CD14-positive monocyte (primary cell): Measurements from ENCODE around the gene CFAP299. TPM values are rescaled to one million over a fixed set of nuclear protein-coding genes. Genes with fewer than 3 reads are reported as not detected.

Source experiments
- DNase-seq, 3 donors: peaks; one replicate each; pipeline ENCODE4 v3.0.0-alpha.2; 2011 to 2022
- H2AFZ ChIP-seq: 2 replicates; pipeline ENCODE4 v1.6.0; 2012; ENCODE audit warnings: mild to moderate bottlenecking, low read depth, low read length, inconsistent platforms; ENCODE audit not compliant: insufficient read depth, poor library complexity, severe bottlenecking
- H3K27ac ChIP-seq, 2 donors: 1 replicate in 1 of 2; 2 replicates in 1 of 2; pipeline ENCODE4 v1.5.1; 2012 to 2013; ENCODE audit warnings: low read length in 2 of 2, control low read depth in 1 of 2, inconsistent platforms in 1 of 2, low read depth in 1 of 2, mild to moderate bottlenecking in 1 of 2
- H3K27me3 ChIP-seq, 2 donors: one replicate each; pipeline versions ENCODE4 v1.6.0 to v1.6.1; 2011 to 2013; ENCODE audit warnings: low read length in 2 of 2; ENCODE audit not compliant: control insufficient read depth in 2 of 2, insufficient read depth in 2 of 2
- H3K36me3 ChIP-seq, 2 donors: replicated peaks in 1 of 2; 1 replicate in 1 of 2; 2 replicates in 1 of 2; pipeline versions ENCODE4 v1.5.1 to v1.6.1; 2012 to 2013; ENCODE audit warnings: low read length in 2 of 2, control low read depth in 1 of 2, inconsistent platforms in 1 of 2, mild to moderate bottlenecking in 1 of 2; ENCODE audit not compliant: insufficient read depth in 2 of 2, control insufficient read depth in 1 of 2
- H3K4me1 ChIP-seq, 2 donors: 1 replicate in 1 of 2; 2 replicates in 1 of 2; pipeline versions ENCODE4 v1.5.1 to v1.6.1; 2012 to 2013; ENCODE audit warnings: low read length in 2 of 2, control low read depth in 1 of 2, inconsistent platforms in 1 of 2, mild to moderate bottlenecking in 1 of 2, moderate library complexity in 1 of 2; ENCODE audit not compliant: insufficient read depth in 2 of 2, control insufficient read depth in 1 of 2
- H3K4me2 ChIP-seq: replicated peaks from 2 replicates; pipeline ENCODE3; 2012; ENCODE audit warnings: low read length, moderate library complexity, mild to moderate bottlenecking; ENCODE audit not compliant: poor library complexity, severe bottlenecking; ENCODE audit errors: extremely low read depth
- H3K4me3 ChIP-seq, 3 experiments: fragments of 200-600 bp in 1 of 3; sonication (generic) in 1 of 3; replicated peaks in 1 of 3; 1 replicate in 2 of 3; 2 replicates in 1 of 3; pipeline ENCODE4 v1.5.1; 2011 to 2013; ENCODE audit warnings: low read length in 3 of 3, mild to moderate bottlenecking in 3 of 3, control low read depth in 2 of 3, low read depth in 2 of 3, inconsistent platforms in 1 of 3, moderate library complexity in 1 of 3
- H3K79me2 ChIP-seq: 2 replicates; pipeline ENCODE4 v1.6.0; 2012; ENCODE audit warnings: mild to moderate bottlenecking, control low read depth, inconsistent platforms, low read length, moderate library complexity; ENCODE audit not compliant: insufficient read depth
- H3K9ac ChIP-seq: 2 replicates; pipeline ENCODE4 v1.6.0; 2017; ENCODE audit warnings: low read length, mild to moderate bottlenecking; ENCODE audit not compliant: insufficient read depth, poor library complexity, severe bottlenecking
- H3K9me3 ChIP-seq, 2 donors: replicated peaks in 1 of 2; 1 replicate in 1 of 2; 2 replicates in 1 of 2; pipeline versions ENCODE4 v1.5.1 to v1.6.1; 2012 to 2013; ENCODE audit warnings: low read length in 2 of 2, control low read depth in 1 of 2; ENCODE audit not compliant: control insufficient read depth in 1 of 2, insufficient read depth in 1 of 2
- H4K20me1 ChIP-seq: 2 replicates; pipeline ENCODE4 v1.6.0; 2012; ENCODE audit warnings: mild to moderate bottlenecking, low read length, control low read depth, moderate library complexity; ENCODE audit not compliant: insufficient read depth
- H3K27ac Mint-ChIP-seq, 7 donors: one replicate each; pipeline ENCODE4 v1.8.0; 2020; ENCODE audit warnings: mild to moderate bottlenecking in 7 of 7, mixed read lengths in 7 of 7, moderate library complexity in 6 of 7, inconsistent platforms in 2 of 7
- H3K27me3 Mint-ChIP-seq, 3 donors: one replicate each; pipeline ENCODE4 v1.8.0; 2021 to 2022; ENCODE audit warnings: low read depth in 3 of 3, mild to moderate bottlenecking in 3 of 3, mixed read lengths in 3 of 3, moderate library complexity in 3 of 3, inconsistent platforms in 1 of 3
- H3K36me3 Mint-ChIP-seq, 2 donors: one replicate each; pipeline ENCODE4 v1.8.0; 2020; ENCODE audit warnings: mixed read lengths in 2 of 2, inconsistent platforms in 1 of 2, mild to moderate bottlenecking in 1 of 2
- H3K4me1 Mint-ChIP-seq: one replicate; pipeline ENCODE4 v1.8.0; 2020; ENCODE audit warnings: mild to moderate bottlenecking, mixed read lengths
- H3K4me3 Mint-ChIP-seq, 2 donors: one replicate each; pipeline ENCODE4 v1.8.0; 2020; ENCODE audit warnings: mild to moderate bottlenecking in 2 of 2, mixed read lengths in 2 of 2, moderate library complexity in 1 of 2
- H3K9me3 Mint-ChIP-seq, 7 donors: one replicate each; pipeline ENCODE4 v1.8.0; 2020 to 2022; ENCODE audit warnings: mixed read lengths in 7 of 7, mild to moderate bottlenecking in 6 of 7, moderate library complexity in 6 of 7, inconsistent platforms in 2 of 7
- CTCF ChIP-seq: fragments of 200-600 bp; IDR thresholded peaks from one replicate; pipeline ENCODE4 v1.8.0; 2022; ENCODE audit warnings: antibody characterized with exemption, mild to moderate bottlenecking
- WGBS: methylation state at CpG from one replicate; pipeline ENCODE4 v1.1.5; 2013; ENCODE audit warnings: missing lambda C conversion rate; ENCODE audit not compliant: insufficient coverage; 5-methylcytosine and 5-hydroxymethylcytosine counted together
- intact Hi-C, 2 donors: fragments of 100-400 bp; cut with micrococcal nuclease; formaldehyde crosslinking; loops; one replicate each; pipeline versions ENCODE4 v1.15.0 to v1.15.1; 2023
- polyA plus RNA-seq, 3 donors: library from polyadenylated mRNA; depleted of rRNA in 1 of 3; unstranded in 2 of 3; stranded (reverse) in 1 of 3; fragments of 300-500 nt in 2 of 3; fragments of >200 nt in 1 of 3; fragmentation: Illumina TruSeq in 2 of 3; gene quantifications; 1 replicate in 2 of 3; 2 replicates in 1 of 3; pipeline ENCODE4 v1.2.3, GENCODE V29; 2012 to 2021

Gene CFAP299
- polyA plus RNA-seq, 3 donors, result not detected

GRCh38 chr4:80610845-80611677, 275.5 kb downstream of the CFAP299 start:
- H3K4me2 ChIP-seq, result no peak overlapping the region
- DNase-seq, result no peak
- H3K9me3 Mint-ChIP-seq, result peaks cover 0 to 2% (median 0%) of the 10 kb centered on the region in 7 donors
- no peak overlapping the region for H3K4me3 Mint-ChIP-seq
- no peak overlapping the region for H3K9ac ChIP-seq
- H3K27ac ChIP-seq, result no peak overlapping the region
- no peaks in the 10 kb centered on the region for H4K20me1 ChIP-seq
- TF ChIP-seq CTCF, result no peak
- no peak overlapping the region for H3K27ac Mint-ChIP-seq
- no peaks in the 10 kb centered on the region for H3K36me3 Mint-ChIP-seq
- H3K4me3 ChIP-seq, result no peak overlapping the region
- no peaks in the 10 kb centered on the region for H3K4me1 ChIP-seq
- H3K79me2 ChIP-seq, result no peaks in the 10 kb centered on the region
- H3K27me3 Mint-ChIP-seq, result peaks cover 0 to 1% (median 0%) of the 10 kb centered on the region in 3 donors
- no peaks in the 10 kb centered on the region for H3K4me1 Mint-ChIP-seq
- intact Hi-C loops, result no loop called here
- no peak overlapping the region for H2AFZ ChIP-seq
- 33% methylated on average over 1 of the region's 3 CpGs for WGBS
- H3K9me3 ChIP-seq, result no peaks in the 10 kb centered on the region
- no peaks in the 10 kb centered on the region for H3K36me3 ChIP-seq
- no peaks in the 10 kb centered on the region for H3K27me3 ChIP-seq

GRCh38 chr4:80611678-80611979, 276.1 kb downstream of the CFAP299 start:
- H3K4me3 Mint-ChIP-seq, result no peak overlapping the region
- no peak for TF ChIP-seq CTCF
- Histone ChIP-seq H3K79me2 (no peaks in the 10 kb centered on the region), H4K20me1 (no peaks in the 10 kb centered on the region), H3K4me3 (no peak overlapping the region), H3K36me3 (no peaks in the 10 kb centered on the region), H3K4me1 (no peaks in the 10 kb centered on the region), H3K9me3 (no peaks in the 10 kb centered on the region), H3K9ac (no peak overlapping the region), H3K27me3 (no peaks in the 10 kb centered on the region), H3K27ac (no peak overlapping the region), H3K4me2 (no peak overlapping the region), H2AFZ (no peak overlapping the region)
- no peaks in the 10 kb centered on the region for H3K4me1 Mint-ChIP-seq
- peaks cover 0 to 2% (median 0%) of the 10 kb centered on the region in 7 donors for H3K9me3 Mint-ChIP-seq
- WGBS, result no CpG with 5 or more reads among the region's 2 CpGs
- H3K27ac Mint-ChIP-seq, result no peak overlapping the region
- H3K27me3 Mint-ChIP-seq, result peaks cover 0 to 1% (median 0%) of the 10 kb centered on the region in 3 donors
- no peak for DNase-seq
- intact Hi-C loops, result no loop called here
- H3K36me3 Mint-ChIP-seq, result no peaks in the 10 kb centered on the region
